Kidney epithelial cell (primary cell): Measurements from ENCODE around the gene ZNF417. TPM values are rescaled to one million over a fixed set of nuclear protein-coding genes. Genes with fewer than 3 reads are reported as not detected.
"Not testable (repeated sequence)": the region's sequence is repeated elsewhere in the genome, so short reads cannot be mapped to it uniquely, and the experiment has no call there.

Source experiments
- DNase-seq: peaks from one replicate; pipeline ENCODE4 v3.0.0-alpha.2; 2010; ENCODE audit warnings: low read depth
- H3K27me3 ChIP-seq: 2 replicates; pipeline ENCODE4 v1.6.0; 2011; ENCODE audit warnings: low read length; ENCODE audit not compliant: control insufficient read depth, insufficient read depth
- H3K36me3 ChIP-seq: 2 replicates; pipeline ENCODE4 v1.5.1; 2011; ENCODE audit warnings: low read length; ENCODE audit not compliant: control insufficient read depth, insufficient read depth
- H3K4me3 ChIP-seq: 2 replicates; pipeline ENCODE4 v1.5.1; 2011; ENCODE audit warnings: low read depth, mild to moderate bottlenecking, control low read depth, low read length
- CTCF ChIP-seq: IDR thresholded peaks from 2 replicates; pipeline ENCODE4 v1.5.1; 2011; ENCODE audit warnings: mild to moderate bottlenecking, moderate library complexity, low read length, control low read depth, inconsistent platforms; ENCODE audit not compliant: insufficient read depth, poor library complexity, severe bottlenecking
- total RNA-seq: library from RNA; depleted of rRNA; stranded (reverse); fragments of >200 nt; gene quantifications from 2 replicates; pipeline ENCODE4 v1.2.3, GENCODE V29; 2015

ZNF417 gene
- total RNA-seq = 7.3 and 12.3 TPM in 2 replicates

DNA sequence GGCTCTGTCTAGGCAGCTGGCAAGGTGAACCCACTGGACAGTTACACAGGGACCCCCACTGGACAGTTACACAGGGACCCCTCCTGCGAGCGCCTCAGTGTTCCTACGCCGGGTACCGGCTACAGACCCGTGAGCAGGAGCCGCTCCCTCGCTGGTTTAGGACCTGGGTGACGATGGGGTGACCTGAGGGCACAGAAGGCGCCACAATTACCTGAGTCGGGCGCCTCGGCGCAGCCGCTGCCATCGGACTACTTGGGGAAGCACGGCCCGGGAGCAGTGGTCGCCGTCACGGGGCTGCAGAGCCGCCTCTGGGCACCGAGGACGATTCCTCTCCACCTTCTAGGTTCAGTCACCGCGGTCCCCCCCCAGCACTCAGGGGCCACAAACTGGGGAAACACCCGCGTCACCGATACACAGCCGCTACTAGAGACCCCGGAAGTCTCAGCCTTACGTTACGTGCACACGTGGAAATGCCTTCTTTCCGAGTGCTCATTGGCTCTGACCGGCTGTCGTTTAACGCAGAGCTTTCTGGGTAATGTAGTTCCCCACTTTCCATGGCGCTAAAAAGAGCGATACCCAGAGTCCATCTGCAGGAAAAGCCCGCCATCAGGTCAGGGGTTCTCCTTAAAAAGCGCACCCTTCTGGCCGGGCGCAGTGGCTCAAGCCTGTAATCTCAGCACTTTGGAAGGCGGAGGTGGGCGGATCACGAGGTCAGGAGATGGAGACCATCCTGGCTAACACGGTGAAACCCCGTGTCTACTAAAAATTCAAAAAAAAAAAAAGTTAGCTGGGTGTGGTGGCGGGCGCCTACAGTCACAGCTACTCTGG, at the start of gene ZNF417:
Gene ZNF417 (minus strand): TSS at position 425 of the 828 bp plus-strand sequence. CDS start 181 bp downstream, at position 244.
- not testable (repeated sequence) for H3K27me3 ChIP-seq, H3K36me3 ChIP-seq
- peak within 1 kb of the TSS; percentile 89 for H3K4me3 ChIP-seq
- TF ChIP-seq CTCF = peak; percentile 30
- peak; percentile 91 for DNase-seq

DNA sequence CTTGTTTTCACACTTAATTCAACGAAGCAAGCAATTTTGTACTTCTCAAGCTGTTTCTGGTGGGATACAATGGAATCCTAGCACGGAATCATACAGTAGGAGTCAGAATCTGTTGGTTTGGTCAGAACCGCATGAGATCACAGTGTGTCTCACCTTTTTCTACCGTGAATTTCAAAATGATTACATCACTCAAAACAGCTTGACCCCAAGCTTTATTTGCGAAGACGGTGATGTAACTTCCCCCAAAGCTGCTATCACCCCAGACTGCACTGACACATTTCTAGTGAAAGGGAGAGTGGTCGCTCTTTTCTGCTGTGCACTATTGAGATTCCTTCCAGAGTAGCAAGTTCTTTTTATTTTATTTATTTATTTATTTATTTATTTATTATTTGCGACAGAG, 48.4 kb upstream of the ZNF417 start:
- DNase-seq = no peak
- Histone ChIP-seq H3K27me3 (no peaks in the 10 kb centered on the region), H3K4me3 (no peak overlapping the region), H3K36me3 (no peaks in the 10 kb centered on the region)
- TF ChIP-seq CTCF = no peak

DNA sequence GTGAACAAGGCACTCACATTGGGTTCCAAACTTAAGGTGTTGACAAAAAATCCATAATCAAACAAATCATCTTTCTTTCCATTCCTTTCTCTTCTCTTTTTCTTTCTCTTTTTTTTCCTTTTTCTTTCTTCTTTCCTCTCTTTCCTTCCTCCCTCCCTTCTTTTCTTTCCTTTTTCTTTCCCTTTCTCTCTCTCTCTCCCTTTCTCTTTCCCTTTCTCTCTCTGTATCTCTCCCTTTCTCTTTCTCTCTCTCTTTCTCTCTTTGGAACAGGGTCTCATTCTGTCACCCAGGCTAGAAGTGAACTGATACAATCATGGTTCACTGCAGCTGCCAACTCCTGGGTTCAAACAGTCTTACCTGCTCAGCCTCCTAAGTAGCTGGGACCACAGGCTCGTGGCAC, 45.4 kb upstream of the ZNF417 start:
- Histone ChIP-seq H3K27me3 (no peaks in the 10 kb centered on the region), H3K4me3 (no peak overlapping the region), H3K36me3 (no peaks in the 10 kb centered on the region)
- no peak for TF ChIP-seq CTCF
- DNase-seq = no peak

GRCh38 chr19:57954996-57955395, 38.6 kb upstream of the ZNF417 start:
- Histone ChIP-seq H3K27me3 (no peaks in the 10 kb centered on the region), H3K4me3 (no peak overlapping the region), H3K36me3 (no peaks in the 10 kb centered on the region)
- no peak for TF ChIP-seq CTCF
- no peak for DNase-seq

DNA sequence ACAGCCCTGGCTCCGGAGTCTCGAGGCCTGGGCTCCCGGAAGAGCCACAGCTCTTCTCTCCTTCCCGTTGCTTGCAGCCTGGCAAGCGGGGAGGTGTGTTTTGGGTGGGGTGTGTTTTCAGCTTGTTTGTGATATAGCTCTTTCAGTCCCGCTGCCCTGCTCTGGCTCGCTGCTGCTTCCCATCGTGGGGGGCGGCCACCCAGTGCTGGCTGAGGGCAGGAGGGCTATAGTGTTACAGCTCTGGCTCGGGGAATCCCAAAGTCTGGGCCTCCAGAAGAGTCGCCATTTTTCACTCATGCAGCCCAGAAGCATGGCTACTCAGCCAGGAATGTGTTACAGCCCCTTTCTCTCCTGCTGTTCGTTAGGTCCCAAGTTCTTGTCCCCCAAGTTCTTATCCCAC, 33.3 kb upstream of the ZNF417 start:
- no peaks in the 10 kb centered on the region for H3K36me3 ChIP-seq
- DNase-seq = no peak
- no peaks in the 10 kb centered on the region for H3K27me3 ChIP-seq
- no peak overlapping the region for H3K4me3 ChIP-seq
- TF ChIP-seq CTCF = no peak

- TF ChIP-seq CTCF = no peak
Measured at GRCh38 chr19:57949296-57949695, 32.9 kb upstream of the ZNF417 start.

More at GRCh38 chr19:57949296-57949695, 32.9 kb upstream of the ZNF417 start:
- Histone ChIP-seq H3K27me3 (no peaks in the 10 kb centered on the region), H3K4me3 (no peak overlapping the region), H3K36me3 (no peaks in the 10 kb centered on the region)
- no peak for DNase-seq
